Measurements from ENCODE around the gene EXOC3L1. TPM values are rescaled to one million over a fixed set of nuclear protein-coding genes. Genes with fewer than 3 reads are reported as not detected.

The EXOC3L1 gene
- total and polyA plus RNA-seq, 2 of the 13 experiments (the other 11 are each of a cell fraction or from before 2014, with no cell fraction given), result 0.12 TPM; not detected in 1

DNA sequence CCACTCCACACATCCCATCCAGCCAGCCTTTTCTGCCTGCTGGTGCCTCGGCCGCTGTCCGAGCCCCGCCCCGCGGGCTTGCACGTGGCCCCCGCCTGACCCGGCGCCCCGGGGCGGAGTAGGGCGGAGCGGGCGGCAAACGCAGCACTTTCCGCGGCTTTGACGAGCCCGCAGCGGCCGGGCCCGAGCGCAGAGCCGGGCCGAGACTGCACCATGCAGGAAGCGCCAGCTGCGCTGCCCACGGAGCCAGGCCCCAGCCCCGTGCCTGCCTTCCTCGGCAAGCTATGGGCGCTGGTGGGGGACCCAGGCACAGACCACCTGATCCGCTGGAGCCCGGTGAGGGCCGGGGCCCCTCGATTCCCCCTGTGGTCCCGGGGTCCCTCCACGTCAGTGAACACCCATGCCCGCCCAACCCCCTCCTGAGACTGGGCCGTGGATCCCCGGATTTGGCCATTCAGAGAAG lies 25.3 kb downstream of the EXOC3L1 start, which contains the start of gene HSF4 (continued):
- TF ChIP-seq, protein P1, sequence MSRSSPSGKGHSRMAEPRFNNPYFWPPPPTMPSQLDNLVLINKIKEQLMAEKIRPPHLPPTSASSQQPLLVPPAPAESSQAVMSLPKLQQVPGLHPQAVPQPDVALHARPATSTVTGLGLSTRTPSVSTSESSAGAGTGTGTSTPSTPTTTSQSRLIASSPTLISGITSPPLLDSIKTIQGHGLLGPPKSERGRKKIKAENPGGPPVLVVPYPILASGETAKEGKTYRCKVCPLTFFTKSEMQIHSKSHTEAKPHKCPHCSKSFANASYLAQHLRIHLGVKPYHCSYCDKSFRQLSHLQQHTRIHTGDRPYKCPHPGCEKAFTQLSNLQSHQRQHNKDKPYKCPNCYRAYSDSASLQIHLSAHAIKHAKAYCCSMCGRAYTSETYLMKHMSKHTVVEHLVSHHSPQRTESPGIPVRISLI (CRISPR knock-in tag; IDR thresholded peaks at IDR 0.05; ENCODE audit: borderline replicate concordance), result no peak; the same call in 1 of the 2 replicates
- TF ChIP-seq ZNF234 (CRISPR knock-in tag; conservative IDR thresholded peaks at IDR 0.05) (no peak), MYC (CRISPR knock-in tag; IDR thresholded peaks at IDR 0.05; ENCODE audit: borderline replicate concordance) (peak; percentile 95), KLF12 (CRISPR knock-in tag; IDR thresholded peaks at IDR 0.05; ENCODE audit: borderline replicate concordance) (peak; percentile 96), GPN1 (CRISPR knock-in tag; IDR thresholded peaks at IDR 0.05; ENCODE audit: borderline replicate concordance) (no peak), TARDBP (CRISPR knock-in tag; IDR thresholded peaks at IDR 0.05) (peak; percentile 93), ZNF563 (CRISPR knock-in tag; IDR thresholded peaks at IDR 0.05) (peak; percentile 90; the same call in 1 of the 2 replicates), NR2C2 (CRISPR knock-in tag; IDR thresholded peaks at IDR 0.05; ENCODE audit: borderline replicate concordance) (peak; percentile 77), ZNF605 (CRISPR knock-in tag; IDR thresholded peaks at IDR 0.05) (peak; percentile 26; the same call in 1 of the 2 replicates), KDM3A (CRISPR knock-in tag; IDR thresholded peaks at IDR 0.05; ENCODE audit: low read depth) (no peak), HES4 (CRISPR knock-in tag; IDR thresholded peaks at IDR 0.05; ENCODE audit: borderline replicate concordance) (peak; percentile 89; the same call in 1 of the 2 replicates), GATAD1 (CRISPR knock-in tag; IDR thresholded peaks at IDR 0.05) (no peak), ZNF143 (CRISPR knock-in tag; IDR thresholded peaks at IDR 0.05) (peak; percentile 51; the same call in 1 of the 2 replicates), FOSL1 (CRISPR knock-in tag; IDR thresholded peaks at IDR 0.05; ENCODE audit: borderline replicate concordance) (no peak; the same call in 1 of the 2 replicates), SALL2 (CRISPR knock-in tag; IDR thresholded peaks at IDR 0.05) (peak; percentile 78; the same call in 1 of the 2 replicates), ZNF17 (CRISPR knock-in tag; IDR thresholded peaks at IDR 0.05) (no peak), XRCC5 (optimal IDR thresholded peaks at IDR 0.05; ENCODE audit: low read length) (peak; percentile 56), TAF1 (CRISPR knock-in tag; IDR thresholded peaks at IDR 0.05) (peak; percentile 51), ISX (CRISPR knock-in tag; conservative IDR thresholded peaks at IDR 0.05) (peak; percentile 91; the same call in 1 of the 2 replicates), SRF (IDR thresholded peaks at IDR 0.05; ENCODE audit: low read depth, low read length) (no peak), SMYD3 (CRISPR knock-in tag; IDR thresholded peaks at IDR 0.05) (peak; percentile 65; the same call in 1 of the 2 replicates), DPF2 (CRISPR knock-in tag; IDR thresholded peaks at IDR 0.05; ENCODE audit: borderline replicate concordance, low read depth) (no peak), MTA1 (CRISPR knock-in tag; IDR thresholded peaks at IDR 0.05; ENCODE audit: borderline replicate concordance) (peak; percentile 85; the same call in 1 of the 2 replicates)
- TF ChIP-seq, protein P2, sequence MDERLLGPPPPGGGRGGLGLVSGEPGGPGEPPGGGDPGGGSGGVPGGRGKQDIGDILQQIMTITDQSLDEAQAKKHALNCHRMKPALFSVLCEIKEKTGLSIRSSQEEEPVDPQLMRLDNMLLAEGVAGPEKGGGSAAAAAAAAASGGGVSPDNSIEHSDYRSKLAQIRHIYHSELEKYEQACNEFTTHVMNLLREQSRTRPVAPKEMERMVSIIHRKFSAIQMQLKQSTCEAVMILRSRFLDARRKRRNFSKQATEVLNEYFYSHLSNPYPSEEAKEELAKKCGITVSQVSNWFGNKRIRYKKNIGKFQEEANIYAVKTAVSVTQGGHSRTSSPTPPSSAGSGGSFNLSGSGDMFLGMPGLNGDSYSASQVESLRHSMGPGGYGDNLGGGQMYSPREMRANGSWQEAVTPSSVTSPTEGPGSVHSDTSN (CRISPR knock-in tag; IDR thresholded peaks at IDR 0.05), result no peak
- TF ChIP-seq, protein P3, sequence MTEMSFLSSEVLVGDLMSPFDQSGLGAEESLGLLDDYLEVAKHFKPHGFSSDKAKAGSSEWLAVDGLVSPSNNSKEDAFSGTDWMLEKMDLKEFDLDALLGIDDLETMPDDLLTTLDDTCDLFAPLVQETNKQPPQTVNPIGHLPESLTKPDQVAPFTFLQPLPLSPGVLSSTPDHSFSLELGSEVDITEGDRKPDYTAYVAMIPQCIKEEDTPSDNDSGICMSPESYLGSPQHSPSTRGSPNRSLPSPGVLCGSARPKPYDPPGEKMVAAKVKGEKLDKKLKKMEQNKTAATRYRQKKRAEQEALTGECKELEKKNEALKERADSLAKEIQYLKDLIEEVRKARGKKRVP (CRISPR knock-in tag; IDR thresholded peaks at IDR 0.05), result peak in 1 of 2 experiments; percentile 75; a peak in 2 of 4 replicates
- TF ChIP-seq, protein P4, sequence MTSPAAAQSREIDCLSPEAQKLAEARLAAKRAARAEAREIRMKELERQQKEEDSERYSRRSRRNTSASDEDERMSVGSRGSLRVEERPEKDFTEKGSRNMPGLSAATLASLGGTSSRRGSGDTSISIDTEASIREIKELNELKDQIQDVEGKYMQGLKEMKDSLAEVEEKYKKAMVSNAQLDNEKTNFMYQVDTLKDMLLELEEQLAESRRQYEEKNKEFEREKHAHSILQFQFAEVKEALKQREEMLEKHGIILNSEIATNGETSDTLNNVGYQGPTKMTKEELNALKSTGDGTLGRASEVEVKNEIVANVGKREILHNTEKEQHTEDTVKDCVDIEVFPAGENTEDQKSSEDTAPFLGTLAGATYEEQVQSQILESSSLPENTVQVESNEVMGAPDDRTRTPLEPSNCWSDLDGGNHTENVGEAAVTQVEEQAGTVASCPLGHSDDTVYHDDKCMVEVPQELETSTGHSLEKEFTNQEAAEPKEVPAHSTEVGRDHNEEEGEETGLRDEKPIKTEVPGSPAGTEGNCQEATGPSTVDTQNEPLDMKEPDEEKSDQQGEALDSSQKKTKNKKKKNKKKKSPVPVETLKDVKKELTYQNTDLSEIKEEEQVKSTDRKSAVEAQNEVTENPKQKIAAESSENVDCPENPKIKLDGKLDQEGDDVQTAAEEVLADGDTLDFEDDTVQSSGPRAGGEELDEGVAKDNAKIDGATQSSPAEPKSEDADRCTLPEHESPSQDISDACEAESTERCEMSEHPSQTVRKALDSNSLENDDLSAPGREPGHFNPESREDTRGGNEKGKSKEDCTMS (CRISPR knock-in tag; conservative IDR thresholded peaks at IDR 0.05), result no peak

Measured in HepG2 (cell line).